Measurements from ENCODE around the gene DUSP6.
A peak's percentile ranks its signal among the peaks of the same experiment; 100 is the strongest.

The DUSP6 gene

GRCh38 chr12:89373763-89374572 is 21.7 kb upstream of the DUSP6 start:
- DNase-seq (ENCODE audit: low read depth), result peak; percentile 89

- no peak for DNase-seq (ENCODE audit: low read depth)
These were observed 20.5 kb upstream of the DUSP6 start for GRCh38 chr12:89372584-89373370.

- DNase-seq (ENCODE audit: low read depth), result peak; percentile 96
These were observed 18.5 kb upstream of the DUSP6 start for GRCh38 chr12:89370850-89371249.

DNA sequence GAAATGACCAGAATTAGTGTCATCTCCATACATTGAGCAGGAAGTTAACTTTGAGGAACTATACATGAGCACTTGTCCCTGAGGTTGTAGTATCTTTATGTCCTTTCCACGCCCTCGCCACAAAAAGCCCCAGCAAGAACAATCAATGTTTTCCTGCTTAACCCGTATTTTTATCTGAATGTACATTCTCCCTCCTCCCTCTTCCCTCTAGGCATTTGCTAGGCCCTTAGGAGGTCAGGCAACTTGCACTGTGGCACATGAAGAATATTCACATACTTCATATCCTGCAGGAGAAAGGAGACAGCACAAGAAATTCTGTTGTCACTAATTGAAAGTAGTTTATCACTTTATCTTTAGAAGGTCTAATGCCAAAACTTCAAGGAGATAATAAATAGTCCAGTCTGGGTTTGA is 18.1 kb upstream of the DUSP6 start:
- no peak for DNase-seq (ENCODE audit: low read depth)

DNA sequence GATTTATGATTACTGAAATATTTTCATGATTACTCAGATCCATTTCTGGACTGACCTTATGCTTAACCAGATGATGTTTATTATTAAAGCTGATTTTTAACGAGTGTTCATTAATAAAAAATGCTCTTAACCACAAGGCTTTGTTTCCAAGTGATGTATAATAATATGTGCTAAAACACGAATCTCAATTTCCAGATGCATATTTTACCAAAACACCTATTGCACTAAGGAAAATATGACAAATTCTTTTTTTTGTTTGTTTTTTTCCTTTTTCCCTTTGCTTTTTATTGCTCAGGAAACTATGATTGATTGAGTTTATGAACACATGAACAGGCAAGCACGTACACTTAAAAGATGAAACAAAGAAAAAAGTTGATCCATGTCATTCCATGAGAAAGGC is 16.9 kb upstream of the DUSP6 start:
- DNase-seq (ENCODE audit: low read depth), result no peak

DNA sequence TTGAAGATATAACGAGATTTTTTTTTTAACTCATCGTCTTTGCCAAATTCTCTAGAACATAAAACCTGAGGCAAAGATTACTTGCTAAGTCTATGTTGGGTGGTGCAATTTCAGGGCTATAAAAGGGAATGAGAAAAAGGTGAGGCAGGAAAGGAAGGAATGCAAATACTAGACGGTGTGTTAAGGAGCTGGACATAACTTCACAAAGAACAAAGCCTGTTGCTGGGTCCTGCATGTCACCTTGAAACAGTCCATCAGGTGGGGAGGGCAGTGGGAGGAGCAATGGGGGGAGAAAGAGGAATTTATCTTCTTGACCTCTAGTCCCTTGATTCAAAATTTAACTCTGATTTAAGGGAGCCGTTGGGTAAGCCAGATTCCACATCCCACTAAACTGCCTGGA is 16.1 kb upstream of the DUSP6 start:
- DNase-seq (ENCODE audit: low read depth), result no peak

DNA sequence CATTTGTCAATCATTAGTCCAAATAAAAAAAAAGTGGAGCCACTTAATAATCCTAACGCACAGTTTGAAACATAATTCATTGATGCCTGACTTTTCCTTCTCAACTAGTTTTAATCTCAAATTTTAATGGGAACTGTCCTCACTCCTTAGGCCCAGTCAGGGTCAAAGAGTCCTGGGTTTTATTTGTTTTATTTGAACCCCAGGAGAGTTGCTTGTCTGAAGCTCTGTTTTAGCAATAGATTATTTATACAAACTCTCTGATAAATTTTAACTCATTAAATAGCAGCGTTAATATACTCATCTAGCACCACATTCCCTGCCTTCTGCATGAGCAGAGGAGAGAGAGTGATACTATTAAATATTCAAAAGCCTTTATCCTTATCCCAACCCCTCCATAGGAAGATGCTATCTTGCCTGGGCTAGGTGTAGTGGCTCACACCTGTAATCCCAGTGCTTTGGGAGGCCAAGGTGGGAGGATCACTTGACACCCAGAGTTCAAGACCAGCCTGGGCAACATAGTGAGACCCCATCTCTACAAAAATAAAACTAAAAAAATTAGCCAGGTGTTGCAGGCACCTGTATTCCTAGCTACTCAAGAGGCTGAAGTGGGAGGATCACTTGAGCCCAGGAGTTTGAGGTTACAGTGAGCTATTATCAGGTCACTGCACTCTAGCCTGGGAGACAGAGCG is 14.5 kb upstream of the DUSP6 start:
- no peak for DNase-seq (ENCODE audit: low read depth)

GRCh38 chr12:89364631-89365030 is 12.3 kb upstream of the DUSP6 start:
- DNase-seq (ENCODE audit: low read depth), result no peak

DNA sequence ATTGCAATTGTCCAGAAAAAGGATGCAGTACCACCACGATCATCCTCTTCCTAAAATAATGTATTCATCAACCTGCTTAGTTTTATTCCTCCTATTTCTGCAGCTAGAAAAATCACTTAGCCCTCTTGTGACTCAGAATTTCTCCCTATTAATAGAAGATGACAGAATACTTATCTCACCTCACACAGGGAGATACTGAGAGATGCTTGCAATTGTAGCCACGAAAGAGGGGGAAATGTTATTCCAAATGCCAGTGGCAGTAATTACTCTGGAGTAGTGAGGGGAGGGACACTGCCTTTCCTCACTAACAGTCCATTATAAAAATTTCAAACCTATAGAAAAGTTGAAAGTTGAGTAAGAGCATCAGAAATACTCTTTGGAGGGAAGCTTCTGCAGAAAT is 11.8 kb upstream of the DUSP6 start:
- no peak for DNase-seq (ENCODE audit: low read depth)

GRCh38 chr12:89363582-89363981 is 11.3 kb upstream of the DUSP6 start:
- DNase-seq (ENCODE audit: low read depth), result no peak

DNA sequence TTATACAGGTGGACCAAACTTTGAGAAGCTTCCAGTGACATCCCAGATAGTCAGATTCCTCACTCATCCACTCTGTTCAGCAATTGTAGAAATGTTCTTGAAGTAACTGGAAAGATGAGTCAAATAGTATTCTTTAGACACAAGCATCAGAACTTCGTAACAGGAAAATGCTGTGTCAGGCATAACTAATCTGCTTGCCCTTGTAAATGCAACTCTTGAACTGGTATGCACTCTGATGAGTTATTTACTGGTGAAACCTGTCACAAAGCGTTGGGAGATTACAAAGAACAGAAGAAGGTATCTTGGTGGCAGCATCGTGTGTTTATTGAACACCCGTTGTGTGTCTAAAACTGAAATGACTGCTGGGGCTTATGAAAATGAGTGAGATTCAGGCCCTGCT is 10.8 kb upstream of the DUSP6 start:
- DNase-seq (ENCODE audit: low read depth), result peak; percentile 70

- DNase-seq (ENCODE audit: low read depth), result no peak
These were observed 7.3 kb upstream of the DUSP6 start for GRCh38 chr12:89359615-89360014.

DNA sequence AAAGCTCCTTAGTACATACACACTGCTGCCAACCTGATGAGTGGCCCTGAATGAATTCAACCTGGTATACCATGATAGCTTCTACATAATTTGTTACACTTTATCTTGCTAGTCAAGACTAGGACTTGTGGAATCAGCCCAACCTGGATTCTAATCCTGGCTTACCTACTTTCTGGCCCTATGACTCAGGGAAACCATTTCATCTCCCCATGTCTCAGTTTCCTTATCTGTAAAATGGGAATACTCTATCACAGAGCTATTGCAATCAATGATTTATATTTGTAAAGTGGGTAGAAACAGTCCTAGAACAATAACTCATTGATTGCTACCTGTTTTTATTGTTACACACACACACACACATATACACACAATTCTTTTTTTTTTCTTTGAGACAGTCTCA is 6.5 kb upstream of the DUSP6 start:
- no peak for DNase-seq (ENCODE audit: low read depth)

DNA sequence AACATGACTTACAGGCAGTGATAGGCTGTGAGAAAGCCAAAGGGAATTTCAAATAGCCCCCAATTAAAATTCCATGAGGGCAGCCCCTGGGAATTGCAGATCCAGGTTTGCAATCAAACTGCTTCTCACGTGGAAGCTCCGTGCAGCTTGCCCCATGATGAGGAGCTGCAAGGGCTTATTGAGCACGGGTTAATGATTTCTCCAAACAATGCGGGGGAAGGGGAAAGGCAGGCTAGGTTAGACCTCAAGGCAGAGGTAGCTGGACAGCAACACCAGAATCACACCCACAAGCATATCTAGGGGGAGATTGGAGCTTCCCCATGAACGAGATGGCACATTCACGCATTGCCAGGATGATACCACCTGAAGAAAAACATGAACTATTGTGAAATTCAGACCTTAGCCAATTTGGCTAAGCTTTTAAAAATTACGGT is 5.0 kb upstream of the DUSP6 start:
- DNase-seq (ENCODE audit: low read depth), result no peak

DNA sequence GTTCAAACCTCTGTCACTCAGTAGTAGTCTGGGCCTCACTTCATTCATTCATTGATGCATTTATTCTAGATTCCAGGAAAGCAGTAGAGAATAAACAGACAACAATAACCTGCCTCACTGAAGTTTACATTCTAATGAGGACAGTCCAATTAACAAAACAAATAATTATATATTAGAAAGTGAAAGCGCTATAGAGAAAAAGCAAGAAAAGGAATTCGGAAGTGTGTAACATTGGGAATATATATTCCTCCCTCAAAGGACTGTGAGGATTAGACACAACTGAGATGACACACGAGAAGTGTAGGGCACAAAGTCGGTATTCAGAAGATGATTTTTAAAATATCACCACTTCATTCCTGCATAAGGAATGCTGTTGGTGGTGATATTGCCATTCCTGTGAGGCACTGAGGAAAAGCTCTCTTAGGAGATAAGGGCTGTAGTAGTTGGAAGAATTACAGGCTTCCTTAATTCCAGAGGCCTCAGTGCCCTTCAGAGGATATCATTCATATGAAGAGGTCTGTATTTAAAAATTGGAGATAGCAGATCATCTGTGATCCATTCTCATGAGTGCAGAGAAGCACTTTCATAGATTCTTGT is 3.9 kb upstream of the DUSP6 start:
- DNase-seq (ENCODE audit: low read depth), result no peak

- DNase-seq (ENCODE audit: low read depth), result no peak
These were observed 3.2 kb upstream of the DUSP6 start for GRCh38 chr12:89355243-89356068.

GRCh38 chr12:89354612-89355067 is 2.3 kb upstream of the DUSP6 start:
- DNase-seq (ENCODE audit: low read depth), result no peak

DNA sequence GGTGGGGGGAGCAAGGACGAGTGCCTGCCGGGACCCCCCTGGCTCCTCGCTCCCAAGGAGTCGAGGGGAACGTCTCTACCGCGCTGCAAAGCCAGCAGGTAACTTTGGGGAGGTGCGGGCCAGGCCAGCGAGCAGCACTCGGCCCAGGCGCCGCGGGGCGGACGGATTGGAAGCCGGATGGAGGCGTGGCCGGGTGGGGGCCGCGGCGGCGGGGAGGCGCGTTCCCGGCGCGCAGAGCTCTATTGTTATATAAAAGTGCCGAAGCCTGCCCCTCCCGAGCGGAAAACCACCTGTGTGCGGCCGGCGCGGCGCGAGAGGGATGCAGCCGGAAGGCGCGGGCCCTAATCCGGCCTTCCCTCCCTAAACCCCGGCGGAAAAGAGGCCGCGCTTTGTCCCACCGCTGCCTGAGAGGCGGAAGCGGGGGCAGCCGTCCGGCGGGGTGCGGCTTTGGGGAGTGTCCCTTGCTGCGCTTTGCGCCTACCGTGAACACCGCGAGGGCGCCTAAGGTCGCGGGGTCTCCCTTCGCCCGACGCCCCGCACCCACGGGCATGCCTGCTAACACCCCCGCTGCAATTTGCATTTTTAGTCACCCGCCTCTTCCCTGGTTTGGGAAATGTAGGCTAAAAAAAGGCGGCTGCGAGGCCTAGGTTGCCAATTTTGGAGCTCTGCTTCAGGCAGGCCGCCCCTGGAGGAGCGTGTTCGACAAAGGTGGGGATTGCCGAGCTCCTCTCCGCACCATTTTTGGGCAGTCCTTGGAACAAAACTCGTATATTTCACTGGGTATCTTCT is 1.7 kb upstream of the DUSP6 start:
- peak; percentile 51 for DNase-seq (ENCODE audit: low read depth)

DNA sequence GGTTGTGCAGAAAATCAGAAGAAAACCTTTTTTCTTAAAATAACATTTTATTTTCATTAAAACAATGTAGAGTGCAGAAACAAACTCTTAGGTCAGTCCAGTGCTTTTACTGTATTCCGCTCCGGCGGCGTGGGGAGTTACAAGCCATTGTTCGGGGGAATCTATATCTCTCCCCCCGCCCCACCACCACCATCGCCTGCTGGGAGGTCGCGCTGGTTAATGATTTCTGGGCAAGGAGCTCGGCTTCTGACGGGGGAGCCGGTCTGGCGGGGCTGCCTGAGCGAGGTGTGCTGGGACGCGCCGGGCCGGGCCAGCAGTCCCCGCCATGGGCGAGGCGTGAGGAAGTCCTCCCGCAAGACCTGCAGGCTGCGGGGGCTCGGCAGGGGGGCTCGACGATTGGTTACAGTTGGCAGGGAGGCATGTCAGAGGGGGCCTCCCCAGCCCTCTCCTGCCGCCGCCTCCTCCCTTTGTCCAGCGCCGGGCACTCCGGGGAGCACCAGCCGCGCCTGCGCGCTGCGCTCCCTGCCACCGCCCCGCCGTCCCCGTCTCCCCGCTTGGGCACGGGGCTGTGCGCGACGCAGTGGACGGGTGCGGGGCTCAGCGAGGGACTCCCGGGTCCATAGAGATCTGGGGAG is 1.0 kb upstream of the DUSP6 start:
- peak; percentile 56 for DNase-seq (ENCODE audit: low read depth)

- DNase-seq (ENCODE audit: low read depth), result no peak
These were observed 134 bp downstream of the DUSP6 start for GRCh38 chr12:89352242-89352491.
